GF-D8 (cell line): ENCODE data around the gene TTLL11.
"Not testable (repeated sequence)": the region's sequence is repeated elsewhere in the genome, so short reads cannot be mapped to it uniquely, and the experiment has no call there.

Experiments used
- DNase-seq: peaks from one replicate; lab custom pipeline; 2025; lab: John Stamatoyannopoulos, UW

TTLL11 gene

DNA sequence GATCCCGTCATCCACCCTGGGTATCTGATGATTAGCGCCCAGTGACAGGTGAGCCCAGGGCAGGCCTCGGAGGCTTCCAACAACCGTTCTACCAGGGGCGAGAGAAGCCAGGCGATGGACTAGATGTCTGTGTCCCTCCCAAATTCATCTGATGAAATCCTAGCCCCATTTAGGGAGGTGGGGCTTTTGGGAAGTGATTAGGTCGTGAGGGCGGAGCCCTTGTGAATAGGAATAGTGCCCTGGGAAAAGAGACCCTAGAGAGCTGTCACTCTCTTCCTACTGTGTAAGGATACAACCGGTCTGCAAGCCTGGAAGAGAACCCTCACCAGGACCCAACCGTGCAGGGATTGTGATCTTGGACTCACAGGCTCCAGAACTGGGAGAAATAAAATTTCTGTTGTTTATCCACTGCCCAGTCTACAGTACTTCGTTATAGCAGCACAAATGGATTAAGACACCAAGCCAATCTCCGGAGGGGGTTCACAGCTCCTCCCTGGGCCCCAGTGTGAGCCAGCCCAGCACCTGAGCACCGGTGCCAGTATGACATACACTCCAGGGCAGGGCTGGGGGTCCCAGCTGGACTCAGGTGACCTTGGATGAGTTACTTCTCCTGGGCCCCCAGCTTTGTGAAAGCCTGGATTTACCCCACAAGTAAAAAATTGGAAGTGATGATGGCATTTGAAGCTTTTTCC is 279.4 kb downstream of the TTLL11 start:
- no peak for DNase-seq

DNA sequence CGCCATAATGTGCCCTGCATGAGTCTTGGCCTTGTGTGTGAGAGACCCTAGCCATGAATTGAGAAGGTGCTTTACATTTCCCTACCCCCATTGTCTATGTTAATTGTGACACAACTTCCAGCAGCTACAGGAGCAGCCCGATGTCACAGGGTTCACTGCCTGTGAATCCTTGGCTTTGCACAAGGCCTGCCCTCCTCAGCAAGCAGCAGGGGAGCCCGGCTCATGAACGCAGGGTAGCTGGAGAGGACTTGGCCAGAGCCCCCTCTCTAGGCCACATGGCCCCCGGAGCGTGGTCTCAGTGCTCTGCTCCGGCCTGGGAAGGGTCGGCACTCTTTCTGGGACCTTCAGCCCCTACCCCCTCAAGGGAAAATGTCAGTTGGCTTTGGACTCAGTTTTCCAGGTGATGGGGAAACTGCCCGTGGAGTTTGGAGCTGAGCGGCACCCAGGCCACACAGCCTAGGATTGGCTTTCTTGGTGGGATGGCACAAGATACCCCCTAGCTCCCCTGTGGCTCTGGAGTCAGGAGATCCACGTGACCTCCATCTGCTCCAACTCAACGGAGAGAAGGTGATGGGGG is 280.9 kb downstream of the TTLL11 start:
- DNase-seq: no peak

DNA sequence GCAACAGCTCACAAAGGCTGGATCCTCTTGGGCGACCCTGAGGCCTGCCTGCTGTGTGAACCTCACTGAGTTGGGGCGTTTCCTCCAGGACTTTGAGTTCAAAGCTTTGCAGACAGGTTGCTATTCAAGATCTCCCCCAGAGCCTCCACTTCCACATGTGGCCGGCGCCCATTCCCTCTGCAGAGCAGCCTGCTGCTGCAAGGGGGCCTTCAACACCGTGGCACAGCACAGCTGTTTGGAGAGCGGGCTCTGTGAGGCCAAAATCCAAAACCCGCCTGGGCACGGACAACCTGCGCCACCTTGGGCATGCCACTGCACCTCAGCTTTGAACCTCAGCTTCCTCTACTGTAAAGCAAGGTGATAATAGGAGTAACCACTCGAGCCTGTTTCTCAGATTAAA is 281.4 kb downstream of the TTLL11 start:
- DNase-seq: no peak

DNA sequence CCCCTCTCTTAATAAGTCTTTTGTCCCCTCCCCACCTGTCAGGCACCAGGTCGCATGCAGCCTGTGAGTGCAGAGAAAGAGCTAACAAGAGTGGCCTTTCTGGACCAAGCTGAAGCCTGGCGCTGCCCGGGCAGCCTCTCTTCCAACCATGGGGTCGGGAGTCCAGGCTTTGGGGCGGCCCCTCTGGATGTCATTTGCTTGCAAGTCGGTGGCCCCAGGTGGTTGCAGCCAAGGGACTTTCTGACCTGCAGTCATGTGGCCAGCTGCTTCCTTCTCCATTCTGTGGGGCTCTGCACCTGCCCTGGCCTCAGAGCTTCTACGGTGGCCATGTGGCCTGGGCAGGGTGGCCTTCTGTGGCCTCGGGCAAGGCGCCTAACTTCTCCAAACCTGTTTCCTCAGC is 282.0 kb downstream of the TTLL11 start:
- no peak for DNase-seq

DNA sequence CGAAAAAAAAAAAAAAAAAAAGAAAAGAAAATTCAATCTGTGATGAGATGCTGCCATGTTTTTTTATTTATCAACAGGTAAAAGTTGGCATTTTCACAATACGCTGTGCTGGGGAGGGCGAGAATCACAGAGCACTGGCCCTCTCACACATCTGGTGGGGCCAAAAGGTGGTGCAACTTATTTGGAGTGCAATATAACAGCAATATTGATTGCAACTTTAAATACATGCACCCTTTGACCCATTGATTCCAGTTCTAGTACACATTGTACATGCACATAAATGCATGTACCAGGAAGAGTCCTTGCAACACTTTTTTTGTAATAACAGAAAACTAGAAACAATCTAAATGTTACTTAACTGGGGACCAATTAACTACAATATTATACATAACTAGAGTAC is 282.6 kb downstream of the TTLL11 start:
- DNase-seq: no peak

DNA sequence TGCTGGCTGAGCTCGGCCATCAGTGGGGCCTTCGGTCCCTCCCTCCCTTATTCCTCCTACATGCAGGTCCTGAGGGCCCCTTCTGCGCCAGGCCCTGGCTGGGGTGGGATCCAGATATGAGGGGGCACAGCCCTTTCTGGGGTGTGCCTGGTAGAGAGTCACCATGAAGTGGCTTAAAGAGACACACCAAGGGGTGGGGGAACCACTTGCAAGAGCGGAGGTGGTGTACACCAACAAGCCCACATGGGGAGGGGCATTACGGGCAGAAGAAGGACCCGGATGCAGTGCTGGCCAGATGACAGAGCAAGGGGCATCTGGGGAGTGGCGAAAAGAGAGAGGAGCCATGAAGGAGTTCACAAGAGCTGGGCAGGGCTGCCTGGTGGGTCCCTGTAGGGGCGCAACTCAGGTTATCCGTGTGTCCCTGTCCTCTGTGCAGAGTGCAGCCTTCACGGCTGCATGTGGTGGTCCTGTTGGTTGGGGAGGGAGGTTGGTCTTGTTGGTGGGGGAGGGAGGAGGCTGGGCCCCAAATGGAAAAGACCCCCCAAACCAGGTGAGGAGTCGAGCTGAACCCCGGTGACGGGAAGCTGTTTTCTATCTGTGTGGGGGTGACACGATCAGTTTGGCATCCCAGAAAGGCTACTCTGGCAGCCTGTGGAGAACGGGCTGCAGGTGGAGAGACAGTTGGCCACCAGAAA is 283.6 kb downstream of the TTLL11 start:
- no peak for DNase-seq

DNA sequence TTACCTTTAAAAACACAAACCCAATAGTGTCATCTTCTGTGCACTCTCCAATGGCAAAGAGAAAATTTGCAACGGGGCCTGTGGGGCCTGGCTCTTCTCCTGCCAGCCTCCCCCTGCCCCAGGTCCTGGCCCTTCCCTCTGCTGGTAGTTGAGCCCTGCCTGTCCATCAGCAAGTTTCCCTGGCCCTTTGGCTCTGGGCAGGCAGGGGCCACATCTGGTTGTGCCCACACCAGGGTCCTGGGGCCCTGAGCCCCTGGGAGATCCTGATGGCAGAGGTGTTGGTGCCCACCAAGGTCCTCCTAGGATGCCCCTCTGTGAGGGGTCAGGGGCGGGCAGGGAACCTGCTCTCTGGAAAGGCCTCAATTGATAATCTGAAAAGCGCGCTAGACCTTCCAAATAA is 284.3 kb downstream of the TTLL11 start:
- no peak for DNase-seq

DNA sequence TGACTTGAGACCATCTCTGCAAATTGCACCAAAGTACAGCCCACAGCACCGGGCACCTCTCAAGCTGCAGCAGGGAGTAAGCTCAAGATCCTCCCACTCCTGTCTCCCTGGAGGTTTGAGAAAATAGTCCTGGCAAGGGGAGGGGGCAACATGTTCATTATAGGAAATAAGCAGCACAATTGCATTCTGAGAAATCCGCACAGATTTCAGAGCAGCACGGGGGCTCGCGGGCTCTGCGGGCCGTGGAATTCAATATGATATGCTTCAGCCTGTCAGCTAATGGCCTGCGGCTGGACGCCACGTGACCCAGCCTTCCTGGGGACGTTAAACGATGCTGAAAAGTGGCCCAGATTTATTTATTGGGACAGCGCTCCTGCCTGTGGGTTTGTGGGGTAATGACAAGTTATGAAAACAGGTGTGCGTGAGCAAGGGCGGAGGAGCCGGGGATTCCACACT is 285.3 kb downstream of the TTLL11 start:
- no peak for DNase-seq

DNA sequence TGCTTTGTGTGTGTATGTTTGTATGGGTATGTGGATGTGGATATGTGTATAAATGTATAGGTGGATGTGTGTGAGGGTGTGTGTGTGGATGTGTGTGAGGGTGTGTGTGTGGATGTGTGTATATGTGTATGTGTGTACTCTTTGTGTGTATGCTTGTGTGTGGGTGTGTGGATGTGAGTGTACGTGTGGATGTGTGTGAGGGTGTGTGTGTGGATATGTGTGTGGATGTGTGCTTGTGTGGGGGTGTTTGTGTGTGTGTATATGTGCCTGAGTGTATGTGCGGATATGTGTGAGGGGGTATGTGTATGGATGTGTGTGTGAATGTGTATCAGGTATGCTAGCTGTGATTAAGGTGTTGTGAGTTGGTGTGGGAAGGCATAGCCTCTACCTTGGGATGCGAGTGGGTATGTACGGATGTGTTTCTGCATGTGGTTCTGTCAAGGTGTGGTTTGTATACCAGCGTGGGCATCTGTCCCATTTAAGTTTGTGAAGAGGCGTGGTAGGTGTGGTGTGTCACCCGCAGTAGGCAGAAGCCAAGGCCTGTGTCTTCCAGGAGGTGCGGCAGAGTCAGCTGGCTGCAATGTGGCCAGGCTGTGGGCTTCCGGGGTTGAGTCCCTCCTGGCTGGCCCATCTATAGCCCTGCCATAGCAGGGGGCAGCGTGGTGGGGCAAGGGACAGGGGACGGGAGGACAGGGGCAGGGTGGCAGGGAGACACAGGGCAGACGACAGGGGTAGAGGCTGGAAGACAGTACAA is 285.9 kb downstream of the TTLL11 start:
- no peak for DNase-seq

DNA sequence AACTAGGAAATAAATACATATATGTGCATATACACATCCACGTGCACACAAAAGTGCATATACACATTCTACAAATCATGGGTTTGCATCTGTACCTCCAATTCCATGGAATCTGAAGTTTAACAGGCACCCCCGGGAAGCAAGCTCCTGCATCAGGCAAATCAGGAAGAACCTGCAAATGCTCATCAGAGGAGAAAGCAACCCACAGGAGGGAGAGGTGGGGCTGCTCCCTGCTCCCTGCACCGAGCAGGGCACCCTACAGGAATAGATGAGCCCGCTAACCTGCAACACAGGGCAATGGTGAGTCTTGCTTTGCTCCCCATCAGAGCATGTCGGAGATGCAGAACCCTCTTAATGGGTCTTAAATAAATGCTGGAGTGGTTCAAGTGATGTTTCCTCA is 290.4 kb downstream of the TTLL11 start:
- DNase-seq: no peak

DNA sequence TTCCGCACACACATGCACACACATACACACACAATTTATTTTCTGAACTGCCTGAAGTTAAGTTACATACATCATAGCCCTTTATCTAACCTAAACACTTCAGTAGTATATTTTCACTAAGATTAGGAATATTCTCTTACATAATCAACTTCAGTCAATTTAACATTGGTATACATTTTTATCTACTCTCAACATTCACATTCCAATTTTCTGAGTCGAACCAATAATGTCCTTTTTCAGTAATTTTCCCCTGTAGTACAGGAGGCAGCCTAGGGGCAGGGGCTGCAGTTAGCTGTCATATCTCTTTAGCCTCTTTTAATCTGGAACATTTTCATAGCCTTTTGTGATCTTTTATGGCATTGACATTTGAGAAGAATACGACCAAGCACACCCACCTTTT is 291.5 kb downstream of the TTLL11 start:
- DNase-seq: no peak

DNA sequence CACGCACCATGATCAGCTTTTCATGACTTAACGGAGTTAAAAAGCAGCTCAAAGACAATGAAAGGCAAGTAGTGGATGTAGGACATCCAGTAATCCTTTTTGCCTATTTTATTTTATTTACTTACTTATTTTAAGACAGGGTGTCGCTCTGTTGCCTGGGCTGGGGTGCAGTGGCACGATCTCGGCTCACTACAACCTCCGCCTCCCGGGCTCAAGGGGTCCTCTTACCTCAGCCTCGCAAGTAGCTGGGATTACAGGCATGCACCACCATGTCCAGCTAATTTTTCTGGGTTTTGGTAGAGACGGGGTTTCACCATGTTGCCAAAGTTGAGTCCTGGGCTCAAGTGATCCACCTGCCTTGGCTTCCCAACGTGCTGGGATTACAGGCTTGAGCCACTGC is 292.7 kb downstream of the TTLL11 start:
- no peak for DNase-seq

DNA sequence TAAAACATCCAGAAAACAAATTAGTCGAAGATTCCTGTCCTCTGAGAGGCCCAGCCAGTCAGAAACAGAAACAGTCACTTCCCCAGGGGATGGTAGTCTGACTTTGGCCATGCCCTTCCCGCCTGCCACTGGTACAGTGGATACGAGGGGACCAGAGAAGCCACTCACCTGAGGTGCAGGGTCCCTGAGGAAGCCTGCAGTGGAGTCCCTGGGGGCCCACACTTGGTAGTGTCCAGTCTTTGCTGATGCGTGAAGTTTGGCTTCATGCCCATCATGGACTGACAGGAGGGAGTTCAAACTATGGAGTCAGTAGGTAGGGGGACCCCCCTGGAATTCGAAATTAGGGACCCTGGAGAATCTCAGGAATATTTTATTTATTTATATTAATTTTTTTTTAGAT is 294.2 kb downstream of the TTLL11 start:
- DNase-seq: no peak

DNA sequence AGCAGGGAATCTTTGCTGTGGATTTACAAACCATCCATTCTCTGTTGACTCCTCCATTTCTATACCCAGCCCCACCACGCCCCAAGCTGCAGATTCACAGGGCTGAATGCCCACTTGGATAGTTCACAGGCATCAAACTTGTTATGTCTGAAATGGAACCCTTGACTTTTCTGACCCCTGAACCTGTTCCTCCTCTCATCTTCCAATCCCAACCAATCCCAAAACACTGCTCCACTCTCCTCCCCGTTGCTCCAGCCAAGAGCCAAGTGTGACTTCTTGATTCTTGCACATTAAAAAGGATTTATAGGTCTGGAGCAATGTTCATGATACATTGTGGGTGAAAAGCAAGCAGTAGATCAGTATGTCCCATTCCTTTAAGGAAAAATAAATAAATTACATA is 296.0 kb downstream of the TTLL11 start:
- DNase-seq: no peak

DNA sequence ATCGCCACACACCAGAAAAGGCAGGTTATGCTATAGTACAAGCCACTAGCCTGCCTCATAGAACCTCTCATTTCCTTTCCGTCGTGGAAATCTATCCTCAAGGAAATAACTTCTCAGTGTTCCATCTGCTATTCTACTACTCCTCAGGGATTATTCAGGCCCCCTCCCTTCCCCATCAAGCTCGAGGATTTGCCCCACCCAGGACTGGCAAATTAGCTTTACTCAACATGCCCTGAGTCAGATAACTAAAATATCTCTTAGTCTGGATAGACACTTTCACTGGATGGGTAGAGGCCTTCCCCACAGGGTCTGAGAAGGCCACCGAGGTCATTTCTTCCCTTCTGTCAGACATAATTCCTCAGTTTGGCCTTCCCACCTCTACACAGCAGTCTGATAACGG is 298.8 kb downstream of the TTLL11 start:
- not testable (repeated sequence) for DNase-seq

DNA sequence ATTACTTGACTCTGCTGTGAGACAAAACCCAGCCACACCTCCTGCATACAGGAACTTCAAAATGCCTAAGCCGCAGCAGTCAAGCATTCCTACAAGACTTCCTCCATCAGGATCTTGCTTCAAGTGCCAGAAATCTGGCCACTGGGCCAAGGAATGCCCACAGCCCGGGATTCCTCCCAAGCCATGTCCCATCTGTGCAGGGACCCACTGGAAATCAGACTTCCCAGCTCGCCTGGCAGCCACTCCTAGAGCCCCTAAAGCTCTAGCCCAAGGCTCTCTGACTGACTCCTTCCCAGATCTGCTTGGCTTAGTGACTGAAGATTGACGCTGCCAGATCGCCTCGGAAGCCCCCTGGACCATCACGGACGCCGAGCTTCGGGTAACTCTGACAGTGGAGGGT is 300.6 kb downstream of the TTLL11 start:
- not testable (repeated sequence) for DNase-seq

DNA sequence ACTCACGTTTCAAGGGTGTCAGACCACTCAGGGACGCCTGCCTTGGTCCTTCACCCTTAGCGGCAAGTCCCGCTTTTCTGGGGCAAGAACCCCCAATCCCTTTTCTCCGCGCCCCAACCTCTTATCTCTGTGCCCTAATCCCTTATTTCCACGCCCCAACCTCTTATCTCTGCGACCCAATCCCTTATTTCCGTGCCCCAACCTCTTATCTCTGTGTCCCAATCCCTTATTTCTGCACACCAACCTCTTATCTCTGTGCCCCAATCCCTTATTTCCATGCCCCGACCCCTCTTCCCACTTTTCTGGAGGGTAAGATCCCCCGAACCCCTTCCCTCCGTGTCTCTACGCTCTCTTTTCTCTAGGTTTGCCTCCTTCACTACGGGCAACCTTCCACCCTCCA is 302.3 kb downstream of the TTLL11 start:
- DNase-seq: no peak

DNA sequence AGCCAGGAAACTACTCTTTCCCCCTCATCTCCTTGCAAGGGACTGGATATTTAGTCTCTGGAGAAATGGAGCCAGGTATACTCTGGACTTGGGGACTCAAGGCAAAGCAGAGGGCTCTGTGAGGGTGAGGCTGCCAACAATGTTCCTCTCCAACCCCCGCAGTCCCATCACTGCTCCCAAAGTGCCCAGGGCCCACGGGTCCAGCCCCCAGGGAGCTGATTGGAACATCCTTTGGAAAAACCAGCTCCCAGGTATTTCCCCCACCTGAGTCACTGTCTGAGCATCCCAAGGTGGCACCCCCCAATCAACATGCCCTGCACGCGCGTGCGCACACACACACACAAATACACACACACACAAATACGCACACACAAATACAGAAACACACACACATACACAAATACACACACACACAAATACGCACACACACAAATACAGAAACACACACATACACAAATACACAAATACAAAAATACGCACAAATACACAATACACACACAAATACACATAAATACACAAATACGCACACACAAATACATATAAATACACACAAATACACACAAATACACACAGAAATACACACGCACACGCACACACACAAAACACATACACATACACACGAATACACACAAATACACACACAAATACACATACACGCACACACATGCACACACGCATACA is 304.3 kb downstream of the TTLL11 start:
- no peak for DNase-seq

DNA sequence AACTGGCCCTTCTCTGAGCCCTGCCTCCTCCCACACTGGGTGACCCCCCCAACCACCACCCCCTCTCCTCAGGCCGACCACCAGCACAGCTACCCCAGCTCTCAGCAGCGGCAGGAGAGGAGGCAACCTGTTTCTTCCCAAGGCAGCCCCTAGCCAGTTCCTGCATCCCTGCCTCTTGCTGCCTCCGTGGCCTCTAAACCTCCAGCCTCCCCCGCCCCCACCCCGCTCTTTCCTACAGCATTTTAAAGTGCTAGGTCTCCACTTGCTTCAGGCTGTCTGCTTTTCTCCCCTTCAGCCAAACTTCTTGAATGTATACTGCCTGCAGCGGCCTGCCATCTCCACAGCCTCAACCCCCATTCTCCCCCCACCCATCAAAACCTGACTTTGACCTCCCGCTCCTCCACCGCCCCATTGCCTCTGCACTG is 306.1 kb downstream of the TTLL11 start:
- DNase-seq: no peak

DNA sequence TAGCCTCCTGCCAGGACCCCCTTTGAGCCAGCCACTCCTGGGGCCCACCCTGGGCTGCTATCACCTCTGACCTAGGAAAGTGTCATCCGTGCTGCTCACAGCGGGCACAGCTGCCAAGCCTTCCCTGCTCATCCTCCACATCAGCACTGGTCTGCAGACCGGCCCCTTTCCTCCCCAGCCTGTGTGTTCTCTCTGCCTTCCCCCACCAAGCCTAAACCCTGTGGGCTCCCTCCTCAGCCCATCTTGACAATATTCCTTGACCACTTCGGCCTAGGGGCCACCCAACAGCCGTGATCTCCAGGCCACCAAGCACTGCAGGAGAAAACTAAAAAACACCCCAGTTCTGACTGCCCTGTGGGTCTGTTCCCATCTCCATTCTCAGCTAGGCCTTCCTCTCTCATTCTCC is 306.6 kb downstream of the TTLL11 start:
- no peak for DNase-seq

DNA sequence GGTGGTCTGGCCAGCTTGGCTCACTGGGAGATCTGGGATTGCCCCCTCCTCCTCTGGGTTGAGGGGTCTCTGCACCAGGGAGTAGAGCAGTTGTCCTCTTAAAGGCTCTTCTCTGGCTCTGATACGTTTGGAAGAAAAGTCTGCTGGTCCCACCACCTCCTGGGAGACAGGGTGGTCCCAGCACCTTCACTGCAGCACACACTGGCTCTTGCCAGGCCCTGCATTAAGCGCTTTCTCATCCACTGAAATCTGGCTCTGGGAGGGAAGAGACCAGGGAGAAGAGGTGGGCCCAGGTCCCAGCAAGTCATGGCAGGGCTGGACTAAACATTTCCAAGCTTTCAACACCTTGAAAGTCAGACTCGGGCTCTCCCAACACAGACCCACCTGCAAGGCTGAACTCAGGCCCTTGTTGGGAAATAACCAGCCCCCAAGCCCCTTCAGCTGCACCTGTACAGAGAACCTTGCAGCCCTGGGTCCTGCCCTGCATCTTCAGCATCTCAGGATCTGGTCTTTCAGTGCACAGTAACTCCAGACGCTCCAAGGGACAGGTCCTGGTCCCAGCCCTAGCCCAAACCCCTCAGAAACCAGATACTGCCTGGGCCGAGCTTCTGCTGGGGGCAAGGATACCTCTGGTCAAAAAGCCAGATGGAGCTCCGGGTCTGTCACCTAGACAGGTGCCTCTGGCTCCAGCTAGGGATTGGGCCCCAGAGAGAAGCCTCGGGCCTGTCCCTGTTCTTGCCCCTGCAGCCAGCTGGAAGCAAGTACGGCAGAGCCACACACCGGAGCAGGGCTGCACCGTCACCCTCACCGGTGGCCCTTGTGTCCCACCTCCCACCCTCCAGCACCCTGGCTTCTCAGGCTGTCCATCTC is 307.2 kb downstream of the TTLL11 start:
- DNase-seq: no peak
